ENCODE measurements around the gene ALDH6A1.

GRCh38 chr14:74048281-74048680 is 36.0 kb downstream of the ALDH6A1 start:
- no peak for TF ChIP-seq POLR2AphosphoS5 (IDR thresholded peaks at IDR 0.05)
- TF ChIP-seq CTCF (IDR thresholded peaks at IDR 0.05), result no peak
- no peak for TF ChIP-seq POLR2A (IDR thresholded peaks at IDR 0.05)
- no peak for TF ChIP-seq EP300 (IDR thresholded peaks at IDR 0.05; ENCODE audit: low read depth)
